GM12872 (cell line): ENCODE measurements around the gene GAREM2.

Experiments
- TF ChIP-seq, protein P1 (sequence below): IDR thresholded peaks from 3 replicates; pipeline ENCODE4 v1.5.1; 2011; ENCODE audit warnings: low read depth, mild to moderate bottlenecking, low read length, moderate library complexity; ENCODE audit not compliant: insufficient read depth

GAREM2 gene

DNA sequence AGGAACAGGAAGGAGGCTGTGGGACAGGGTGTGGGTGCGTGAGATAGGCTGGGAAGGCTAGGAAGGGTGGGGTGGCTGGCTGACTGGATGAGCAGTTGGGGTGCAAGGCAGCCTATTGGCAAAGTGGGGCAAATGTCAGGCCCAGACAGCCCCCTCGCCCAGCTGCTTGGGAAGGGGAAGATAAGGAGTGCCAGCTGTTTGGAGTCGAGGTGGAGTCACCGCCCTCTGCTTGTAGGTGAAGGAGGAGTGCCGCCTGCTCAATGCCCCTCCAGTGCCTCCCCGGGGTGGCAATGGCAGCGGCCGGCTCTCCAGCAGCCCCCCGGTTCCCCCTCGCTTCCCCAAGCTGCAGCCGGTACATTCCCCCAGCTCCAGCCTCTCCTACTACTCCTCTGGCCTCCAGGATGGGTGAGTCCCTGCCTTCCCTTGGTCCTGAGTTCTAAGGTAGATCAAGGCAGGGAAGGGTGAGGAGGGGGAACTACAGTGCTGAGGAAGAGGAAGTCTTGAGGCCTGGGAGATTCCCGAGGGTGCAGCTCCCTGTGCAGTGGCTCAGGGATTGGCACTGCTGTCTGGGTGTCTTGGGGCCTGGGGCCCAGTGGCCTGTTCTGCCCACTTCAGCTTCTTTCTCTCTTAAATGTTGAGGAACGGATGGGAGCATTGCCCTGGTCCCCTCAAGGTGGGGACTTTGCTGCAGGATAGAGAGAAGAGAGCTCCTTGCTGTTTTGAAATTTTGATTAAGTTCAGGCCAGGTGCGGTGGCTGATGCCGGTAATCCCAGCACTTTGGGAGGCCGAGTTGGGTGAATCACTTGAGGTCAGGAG, 13.3 kb downstream of the GAREM2 start:
- TF ChIP-seq, protein P1, sequence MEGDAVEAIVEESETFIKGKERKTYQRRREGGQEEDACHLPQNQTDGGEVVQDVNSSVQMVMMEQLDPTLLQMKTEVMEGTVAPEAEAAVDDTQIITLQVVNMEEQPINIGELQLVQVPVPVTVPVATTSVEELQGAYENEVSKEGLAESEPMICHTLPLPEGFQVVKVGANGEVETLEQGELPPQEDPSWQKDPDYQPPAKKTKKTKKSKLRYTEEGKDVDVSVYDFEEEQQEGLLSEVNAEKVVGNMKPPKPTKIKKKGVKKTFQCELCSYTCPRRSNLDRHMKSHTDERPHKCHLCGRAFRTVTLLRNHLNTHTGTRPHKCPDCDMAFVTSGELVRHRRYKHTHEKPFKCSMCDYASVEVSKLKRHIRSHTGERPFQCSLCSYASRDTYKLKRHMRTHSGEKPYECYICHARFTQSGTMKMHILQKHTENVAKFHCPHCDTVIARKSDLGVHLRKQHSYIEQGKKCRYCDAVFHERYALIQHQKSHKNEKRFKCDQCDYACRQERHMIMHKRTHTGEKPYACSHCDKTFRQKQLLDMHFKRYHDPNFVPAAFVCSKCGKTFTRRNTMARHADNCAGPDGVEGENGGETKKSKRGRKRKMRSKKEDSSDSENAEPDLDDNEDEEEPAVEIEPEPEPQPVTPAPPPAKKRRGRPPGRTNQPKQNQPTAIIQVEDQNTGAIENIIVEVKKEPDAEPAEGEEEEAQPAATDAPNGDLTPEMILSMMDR, result no peak

DNA sequence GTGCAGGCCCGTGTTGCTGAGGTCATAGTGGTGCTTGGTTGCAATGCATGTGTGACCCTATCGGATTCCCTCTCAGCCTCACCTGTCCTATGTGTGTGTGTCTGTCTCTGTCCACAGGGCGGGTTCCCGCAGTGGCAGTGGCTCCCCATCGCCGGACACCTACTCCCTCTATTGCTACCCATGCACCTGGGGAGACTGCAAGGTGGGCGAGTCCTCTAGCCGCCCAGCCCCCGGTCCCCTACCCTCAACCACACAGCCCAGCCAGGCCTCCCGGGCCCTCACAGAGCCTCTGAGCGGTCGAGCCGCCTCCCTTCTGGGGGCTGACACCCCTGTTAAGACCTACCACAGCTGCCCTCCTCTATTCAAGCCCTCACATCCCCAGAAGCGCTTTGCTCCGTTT, 14.2 kb downstream of the GAREM2 start:
- TF ChIP-seq, protein P1, result no peak

DNA sequence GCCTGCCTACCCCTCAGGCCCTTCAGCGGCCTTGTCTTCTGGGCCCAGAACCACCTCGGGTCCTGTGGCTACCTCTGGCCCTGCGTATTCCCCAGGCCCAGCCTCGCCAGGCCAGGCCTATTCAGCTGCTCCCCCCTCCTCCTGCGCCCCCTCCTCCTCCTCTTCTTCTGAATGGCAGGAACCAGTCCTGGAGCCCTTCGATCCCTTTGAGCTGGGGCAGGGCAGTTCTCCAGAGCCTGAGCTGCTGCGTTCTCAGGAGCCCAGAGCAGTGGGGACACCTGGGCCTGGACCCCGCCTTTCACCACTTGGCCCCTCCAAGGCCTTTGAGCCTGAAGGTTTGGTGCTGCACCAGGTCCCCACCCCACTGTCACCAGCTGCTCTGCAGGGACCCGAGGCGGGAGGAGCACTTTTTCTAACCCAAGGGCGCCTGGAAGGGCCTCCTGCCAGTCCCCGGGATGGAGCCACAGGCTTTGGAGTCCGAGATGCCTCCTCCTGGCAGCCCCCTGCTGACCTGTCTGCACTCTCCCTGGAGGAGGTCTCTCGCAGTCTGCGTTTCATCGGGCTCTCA, 14.7 kb downstream of the GAREM2 start:
- TF ChIP-seq, protein P1, result no peak

DNA sequence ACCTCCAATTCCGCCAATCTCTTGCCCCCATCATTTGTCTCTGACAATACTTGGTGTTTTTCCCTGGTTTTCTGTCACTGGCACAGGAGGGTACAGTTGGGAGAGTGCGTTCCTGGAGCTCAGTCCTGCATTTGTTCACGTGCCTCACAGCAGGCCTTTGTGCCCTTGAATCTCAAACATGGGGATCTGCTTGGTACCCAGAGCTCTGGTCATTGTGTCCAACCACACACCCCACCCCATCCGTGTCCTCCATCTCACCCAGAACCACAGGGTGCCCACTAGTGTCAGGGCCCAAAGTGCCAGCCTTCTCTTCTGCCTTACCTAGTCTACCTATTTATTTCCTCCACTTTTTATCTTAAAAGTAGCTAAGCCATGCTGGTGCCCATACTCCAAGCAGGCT, 16.2 kb downstream of the GAREM2 start:
- TF ChIP-seq, protein P1, result no peak

DNA sequence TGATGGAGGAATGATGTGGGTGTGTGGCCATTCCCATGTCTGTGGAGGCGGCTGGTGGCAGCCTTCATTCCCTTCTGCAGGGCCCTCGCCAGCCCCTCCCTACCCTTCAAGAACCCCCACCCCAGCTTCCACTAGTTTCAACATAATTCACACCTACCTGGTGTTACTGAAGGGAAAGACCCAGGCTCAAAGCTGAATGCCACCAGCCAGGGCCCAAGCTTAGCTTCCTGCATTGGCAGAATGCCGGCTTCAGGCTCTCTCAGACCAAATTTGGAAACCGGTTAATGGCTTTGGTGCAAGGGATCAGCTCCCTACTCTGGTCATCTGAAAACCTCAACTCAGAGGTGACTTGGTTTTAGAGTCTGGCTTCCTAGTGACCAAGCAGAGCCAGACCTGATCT, 16.9 kb downstream of the GAREM2 start:
- TF ChIP-seq, protein P1, result no peak

DNA sequence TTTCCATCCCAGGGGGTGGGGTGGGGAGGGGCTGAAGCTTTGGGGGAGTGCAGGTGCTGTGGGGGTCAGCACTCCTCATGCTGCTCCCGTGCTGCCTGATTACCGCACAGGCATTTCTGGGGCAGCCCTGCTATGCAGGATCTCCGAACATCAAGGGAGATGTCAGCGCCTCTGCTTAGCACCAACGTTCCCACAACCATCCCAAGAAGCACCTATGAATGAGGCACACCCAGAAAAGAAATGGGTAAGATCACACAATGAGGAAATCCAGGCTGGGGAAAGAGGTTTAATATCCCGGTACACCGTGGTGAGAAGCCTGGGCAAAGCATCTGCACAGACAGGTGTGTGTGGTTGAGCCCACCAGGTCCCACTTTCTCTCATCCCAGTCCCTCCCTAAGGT, 17.5 kb downstream of the GAREM2 start:
- TF ChIP-seq, protein P1, result no peak

DNA sequence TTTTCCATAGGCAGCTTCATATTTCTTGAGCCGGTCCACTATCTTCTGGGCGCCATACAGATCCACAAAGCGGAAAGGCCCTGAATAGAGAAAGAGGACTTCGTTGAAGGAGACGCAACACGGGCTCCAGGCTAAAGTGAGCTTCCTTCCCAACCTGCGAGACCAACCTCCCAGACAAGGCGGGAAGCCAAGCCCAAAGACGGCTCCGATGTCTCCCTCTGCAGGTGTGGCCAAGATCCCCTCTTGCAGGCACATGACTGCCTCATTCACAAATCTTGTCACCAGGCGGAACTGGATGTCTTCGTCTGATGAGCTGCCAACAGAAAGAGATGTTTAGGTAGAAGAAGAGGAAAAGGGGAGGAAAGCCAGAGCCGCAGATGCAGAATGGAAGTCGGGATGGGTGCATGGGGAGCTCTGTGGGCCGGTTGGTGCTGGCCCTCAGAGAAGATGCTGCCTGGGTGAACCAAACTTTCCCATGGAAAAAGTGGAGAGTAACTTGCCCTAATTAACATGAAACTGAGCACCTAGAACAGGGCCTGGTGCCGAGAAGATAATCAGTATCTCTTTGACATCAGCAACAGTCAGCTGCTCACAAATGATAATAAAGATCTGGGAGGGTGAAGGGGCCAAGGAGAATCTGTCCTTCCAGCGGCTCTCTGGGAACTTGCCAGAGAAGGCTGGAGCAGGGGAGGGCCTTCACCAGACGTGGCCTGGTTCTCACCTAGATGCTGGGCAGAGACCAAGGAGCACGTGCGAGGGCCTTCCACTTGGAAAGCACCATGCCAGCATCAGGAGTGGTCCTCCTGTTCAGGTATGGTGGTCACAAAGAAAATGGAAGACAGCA, 18.6 kb downstream of the GAREM2 start:
- TF ChIP-seq, protein P1, result no peak
